ENCODE data around the gene BOD1.

GRCh38 chr5:173645890-173646574 lies 29.6 kb upstream of the BOD1 start:
- TF ChIP-seq CTCF (conservative IDR thresholded peaks at IDR 0.05 in 1 of 2, IDR thresholded peaks at IDR 0.05 in 1 of 2; ENCODE audit: low read depth in 1 of 2, low read length in 2 of 2) (no peak), EZH2 (IDR thresholded peaks at IDR 0.05; ENCODE audit: low read length, missing control alignments) (no peak)
